Neural cell (in vitro differentiated cells): Measurements from ENCODE around the gene HOXC11. TPM values are rescaled to one million over a fixed set of nuclear protein-coding genes. Genes with fewer than 3 reads are reported as not detected.

Source experiments
- H2AFZ ChIP-seq: fragments of 200-600, 300-800 bp; sonication (generic), shearing (Covaris generic); 2 replicates; pipeline ENCODE4 v1.6.0; 2014; ENCODE audit warnings: low read depth, mild to moderate bottlenecking, antibody characterized with exemption, low read length, moderate library complexity
- H3F3A ChIP-seq: fragments of 200-600 bp; shearing (Covaris generic); 2 replicates; pipeline ENCODE4 v1.6.1; 2016; ENCODE audit warnings: mild to moderate bottlenecking, moderate library complexity, mixed read lengths, antibody characterized with exemption, low read length; ENCODE audit not compliant: insufficient read depth, poor library complexity, severe bottlenecking
- H3K27ac ChIP-seq: fragments of 200-600, 300-800 bp; sonication (generic), shearing (Covaris generic); 2 replicates; pipeline ENCODE4 v1.5.1; 2014; ENCODE audit warnings: mild to moderate bottlenecking, low read length, moderate library complexity
- H3K27me3 ChIP-seq: fragments of 300-800, 200-600 bp; sonication (generic), shearing (Covaris generic); 2 replicates; pipeline ENCODE4 v1.6.0; 2014; ENCODE audit warnings: mild to moderate bottlenecking, low read depth, low read length, moderate library complexity; ENCODE audit not compliant: insufficient read depth
- H3K36me3 ChIP-seq: fragments of 300-800, 200-600 bp; sonication (generic), shearing (Covaris generic); 2 replicates; pipeline ENCODE4 v1.5.1; 2014; ENCODE audit warnings: mild to moderate bottlenecking, antibody characterized with exemption, low read length, moderate library complexity; ENCODE audit not compliant: insufficient read depth
- H3K4me2 ChIP-seq: fragments of 300-800, 200-600 bp; sonication (generic), shearing (Covaris generic); 2 replicates; pipeline ENCODE4 v1.6.0; 2014; ENCODE audit warnings: mild to moderate bottlenecking, low read length
- H3K4me3 ChIP-seq: fragments of 300-800, 200-600 bp; sonication (generic), shearing (Covaris generic); 2 replicates; pipeline ENCODE4 v1.5.1; 2014; ENCODE audit warnings: mild to moderate bottlenecking, low read length, moderate library complexity
- H3K79me2 ChIP-seq: fragments of 200-600 bp; shearing (Covaris generic); replicated peaks from 2 replicates; pipeline ENCODE4 v1.6.0; 2014; ENCODE audit warnings: mild to moderate bottlenecking, low read length, moderate library complexity; ENCODE audit not compliant: insufficient read depth
- H3K9ac ChIP-seq: fragments of 300-800, 200-600 bp; sonication (generic), shearing (Covaris generic); 2 replicates; pipeline ENCODE4 v1.6.1; 2016; ENCODE audit warnings: mild to moderate bottlenecking, low read length, mixed read lengths
- H3K9me2 ChIP-seq: fragments of 200-600 bp; shearing (Covaris generic); 2 replicates; pipeline ENCODE4 v1.6.1; 2016; ENCODE audit warnings: mild to moderate bottlenecking, low read length, mixed read lengths; ENCODE audit not compliant: insufficient read depth
- H3K9me3 ChIP-seq: fragments of 200-600, 300-800 bp; sonication (generic), shearing (Covaris generic); 2 replicates; pipeline ENCODE4 v1.6.1; 2016; ENCODE audit warnings: mild to moderate bottlenecking, mixed run types, low read length, moderate library complexity, mixed read lengths
- H4K20me1 ChIP-seq: fragments of 200-600 bp; shearing (Covaris generic); 2 replicates; pipeline ENCODE4 v1.6.1; 2016; ENCODE audit warnings: mild to moderate bottlenecking, mixed run types; ENCODE audit not compliant: insufficient read depth
- CTCF ChIP-seq: fragments of 450-650 bp; IDR thresholded peaks from 2 replicates; pipeline ENCODE4 v1.5.1; 2014; ENCODE audit warnings: antibody characterized with exemption, mild to moderate bottlenecking, moderate library complexity; ENCODE audit not compliant: poor library complexity, severe bottlenecking
- EP300 ChIP-seq: fragments of 450-650 bp; conservative IDR thresholded peaks from 2 replicates; pipeline ENCODE4 v1.6.1; 2014; ENCODE audit warnings: antibody characterized with exemption, mild to moderate bottlenecking, moderate library complexity; ENCODE audit not compliant: poor library complexity, severe bottlenecking
- EZH2 ChIP-seq: fragments of 200-600, 300-800 bp; shearing (Covaris generic), sonication (generic); IDR thresholded peaks from 2 replicates; pipeline ENCODE4 v1.6.1; 2014; ENCODE audit warnings: antibody characterized with exemption, low read length, borderline replicate concordance, mild to moderate bottlenecking; ENCODE audit not compliant: insufficient read depth, poor library complexity, severe bottlenecking
- MXI1 ChIP-seq: fragments of 450-650 bp; conservative IDR thresholded peaks from 2 replicates; pipeline ENCODE4 v1.6.1; 2014; ENCODE audit warnings: antibody characterized with exemption, mild to moderate bottlenecking; ENCODE audit not compliant: poor library complexity, severe bottlenecking
- POLR2AphosphoS5 ChIP-seq: IDR thresholded peaks from 2 replicates; pipeline ENCODE4 v1.6.1; 2012
- RAD21 ChIP-seq: fragments of 450-650 bp; conservative IDR thresholded peaks from 2 replicates; pipeline ENCODE4 v1.6.1; 2014; ENCODE audit warnings: antibody characterized with exemption, mild to moderate bottlenecking, moderate library complexity
- REST ChIP-seq: IDR thresholded peaks from 2 replicates; pipeline ENCODE4 v1.6.1; 2012; ENCODE audit warnings: borderline replicate concordance
- SMC3 ChIP-seq: fragments of 450-650 bp; conservative IDR thresholded peaks from 2 replicates; pipeline ENCODE4 v1.6.1; 2014; ENCODE audit warnings: antibody characterized with exemption, mild to moderate bottlenecking, moderate library complexity; ENCODE audit not compliant: poor library complexity
- TAF1 ChIP-seq: IDR thresholded peaks from 2 replicates; pipeline ENCODE4 v1.6.1; 2012; ENCODE audit warnings: low read depth
- polyA plus RNA-seq: library from polyadenylated mRNA; depleted of rRNA; stranded (reverse); fragments of >200 nt; gene quantifications from 2 replicates; pipeline ENCODE4 v1.2.3, GENCODE V29; 2014

HOXC11 gene
- polyA plus RNA-seq, 1 donor from 2014 or later = not detected

DNA sequence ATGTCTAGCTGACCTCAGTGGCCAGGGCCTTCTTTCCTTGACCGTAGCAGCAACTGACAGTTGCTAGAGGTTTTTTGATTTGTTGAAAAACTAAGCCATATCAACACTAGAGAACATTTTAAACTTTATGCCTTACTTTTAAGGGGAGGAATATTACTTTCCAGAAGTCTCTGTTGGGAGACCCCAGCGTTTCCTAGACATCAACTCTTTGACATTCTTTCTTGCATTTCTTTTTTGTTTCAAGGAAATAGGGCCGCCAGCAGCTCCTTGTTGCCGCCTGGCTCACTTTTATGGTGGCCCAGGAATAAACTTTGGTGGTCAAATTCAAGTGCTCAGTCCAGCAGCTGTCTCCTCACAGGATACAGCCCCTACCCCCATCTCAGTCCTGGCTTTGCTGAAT, 2.5 kb upstream of the HOXC11 start:
- no peaks in the 10 kb centered on the region for H3K9me2 ChIP-seq
- H3F3A ChIP-seq = no peaks in the 10 kb centered on the region
- H3K36me3 ChIP-seq = no peaks in the 10 kb centered on the region
- no peak overlapping the region for H3K4me2 ChIP-seq
- H3K4me3 ChIP-seq = no peak overlapping the region
- no peak for TF ChIP-seq EZH2
- no peak for TF ChIP-seq CTCF
- TF ChIP-seq EP300 = no peak
- no peak for TF ChIP-seq SMC3
- TF ChIP-seq POLR2AphosphoS5 = no peak
- TF ChIP-seq REST = no peak
- TF ChIP-seq TAF1 = no peak
- TF ChIP-seq MXI1 = no peak
- no peak for TF ChIP-seq RAD21
- H3K79me2 ChIP-seq = no peaks in the 10 kb centered on the region
- H3K27ac ChIP-seq = no peak overlapping the region
- H3K9ac ChIP-seq = no peak overlapping the region
- peaks cover 100% of the 10 kb centered on the region for H3K27me3 ChIP-seq
- H4K20me1 ChIP-seq = no peaks in the 10 kb centered on the region
- no peak overlapping the region for H2AFZ ChIP-seq
- H3K9me3 ChIP-seq = no peaks in the 10 kb centered on the region

DNA sequence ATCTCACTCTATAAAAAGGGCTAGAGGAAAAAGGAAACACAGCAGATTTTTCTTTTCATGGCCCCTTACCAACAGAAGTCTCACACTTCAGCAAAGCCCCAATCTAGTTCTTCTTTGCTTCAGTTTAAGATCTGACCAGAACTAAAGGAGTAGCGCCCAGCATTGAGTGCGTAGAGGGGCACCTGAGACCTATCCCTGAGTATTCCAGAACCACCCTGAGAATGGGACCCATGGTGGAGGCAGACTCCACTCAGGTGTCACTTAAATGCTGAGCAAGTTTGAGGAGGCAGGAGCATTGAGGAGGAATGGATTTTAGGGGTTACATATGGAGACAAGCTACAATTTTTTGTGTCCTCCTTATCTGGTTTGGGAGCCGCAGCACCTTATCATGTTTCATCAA, 1.8 kb upstream of the HOXC11 start:
- Histone ChIP-seq H3K27ac (no peak overlapping the region), H3K9ac (no peak overlapping the region), H2AFZ (no peak overlapping the region), H3K36me3 (no peaks in the 10 kb centered on the region), H3K27me3 (peaks cover 100% of the 10 kb centered on the region), H3K4me2 (no peak overlapping the region), H3K79me2 (no peaks in the 10 kb centered on the region), H3K9me2 (no peaks in the 10 kb centered on the region), H4K20me1 (no peaks in the 10 kb centered on the region), H3K4me3 (no peak overlapping the region), H3F3A (no peaks in the 10 kb centered on the region), H3K9me3 (no peaks in the 10 kb centered on the region)
- no peak for TF ChIP-seq EP300
- TF ChIP-seq CTCF = no peak
